Omental fat pad (tissue), 4 donors: ENCODE measurements around the gene ADGRB3. TPM values are rescaled to one million over a fixed set of nuclear protein-coding genes. Genes with fewer than 3 reads are reported as not detected.
"Not testable (repeated sequence)": the region's sequence is repeated elsewhere in the genome, so short reads cannot be mapped to it uniquely, and the experiment has no call there.

Source experiments
- ATAC-seq: fragments of 150-250 bp; one replicate; pipeline ENCODE4 v1.9.1; 2016; ENCODE audit warnings: mild to moderate bottlenecking, moderate library complexity; ENCODE audit not compliant: low FRiP score
- DNase-seq: peaks from one replicate; pipeline ENCODE4 v3.0.0-alpha.2; 2019; ENCODE audit warnings: low spot score
- total RNA-seq, 4 donors: library from RNA; depleted of rRNA; stranded (reverse); fragments of >200 nt; gene quantifications; one replicate each; pipeline ENCODE4 v1.1.0, GENCODE V29; 2016
- TF ChIP-seq, protein P1 (sequence below), 3 donors: fragments of 450-650 bp; IDR thresholded peaks; one replicate each; pipeline ENCODE4 v1.5.1; 2016 to 2017; ENCODE audit warnings: antibody characterized with exemption in 3 of 3, mild to moderate bottlenecking in 3 of 3, moderate library complexity in 2 of 3

Gene ADGRB3
- total RNA-seq, 4 donors from 2014 or later = 0.84 to 4.4 (median 1.9) TPM

GRCh38 chr6:68874747-68875146, 239.7 kb downstream of the ADGRB3 start:
- TF ChIP-seq, protein P1, sequence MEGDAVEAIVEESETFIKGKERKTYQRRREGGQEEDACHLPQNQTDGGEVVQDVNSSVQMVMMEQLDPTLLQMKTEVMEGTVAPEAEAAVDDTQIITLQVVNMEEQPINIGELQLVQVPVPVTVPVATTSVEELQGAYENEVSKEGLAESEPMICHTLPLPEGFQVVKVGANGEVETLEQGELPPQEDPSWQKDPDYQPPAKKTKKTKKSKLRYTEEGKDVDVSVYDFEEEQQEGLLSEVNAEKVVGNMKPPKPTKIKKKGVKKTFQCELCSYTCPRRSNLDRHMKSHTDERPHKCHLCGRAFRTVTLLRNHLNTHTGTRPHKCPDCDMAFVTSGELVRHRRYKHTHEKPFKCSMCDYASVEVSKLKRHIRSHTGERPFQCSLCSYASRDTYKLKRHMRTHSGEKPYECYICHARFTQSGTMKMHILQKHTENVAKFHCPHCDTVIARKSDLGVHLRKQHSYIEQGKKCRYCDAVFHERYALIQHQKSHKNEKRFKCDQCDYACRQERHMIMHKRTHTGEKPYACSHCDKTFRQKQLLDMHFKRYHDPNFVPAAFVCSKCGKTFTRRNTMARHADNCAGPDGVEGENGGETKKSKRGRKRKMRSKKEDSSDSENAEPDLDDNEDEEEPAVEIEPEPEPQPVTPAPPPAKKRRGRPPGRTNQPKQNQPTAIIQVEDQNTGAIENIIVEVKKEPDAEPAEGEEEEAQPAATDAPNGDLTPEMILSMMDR (IDR thresholded peaks at IDR 0.05) = no peak
- DNase-seq = no peak
- ATAC-seq = no peak

- DNase-seq = no peak
- TF ChIP-seq, protein P1 (IDR thresholded peaks at IDR 0.05) = no peak
- ATAC-seq = no peak
Measured at GRCh38 chr6:68875403-68875802, 240.3 kb downstream of the ADGRB3 start.

- TF ChIP-seq, protein P1 (IDR thresholded peaks at IDR 0.05) = no peak
- ATAC-seq = no peak
Measured at GRCh38 chr6:68876792-68877493, 241.9 kb downstream of the ADGRB3 start.

DNA sequence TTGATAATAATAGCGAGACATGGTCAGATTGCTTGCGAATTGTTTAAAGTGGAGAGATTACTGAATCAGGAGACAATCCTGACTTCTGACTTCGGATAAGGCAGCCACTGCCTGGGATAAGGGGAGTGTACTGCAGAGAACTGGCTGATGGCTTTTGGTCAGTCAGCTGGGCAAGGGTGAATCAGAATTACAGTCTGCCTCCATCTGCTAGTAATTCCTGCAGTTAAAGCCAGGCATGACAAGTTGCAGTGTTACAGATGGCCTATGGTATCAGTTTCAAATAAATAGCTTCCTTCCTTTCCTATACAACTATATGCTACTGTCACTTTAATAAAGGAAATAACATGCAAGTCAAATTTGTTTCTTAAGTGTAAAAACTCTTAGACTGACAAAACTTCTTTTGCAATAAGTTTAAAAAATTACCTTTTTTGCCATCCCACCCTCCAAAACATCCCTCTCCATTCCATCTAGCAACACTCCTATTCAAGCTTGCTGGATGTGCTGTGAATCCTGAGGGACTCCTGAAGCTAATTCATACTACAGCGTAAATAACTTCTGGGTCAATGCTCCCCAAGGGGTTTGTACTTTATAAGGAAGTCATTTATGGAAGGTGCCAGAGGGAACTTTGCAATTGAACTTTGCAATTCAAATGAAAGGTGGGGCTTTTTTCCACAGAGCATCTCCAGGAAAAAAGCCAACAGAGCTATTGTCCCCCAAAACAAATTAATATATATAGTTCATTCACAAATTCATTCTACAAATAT, 245.2 kb downstream of the ADGRB3 start:
- no peak for DNase-seq
- TF ChIP-seq, protein P1 (IDR thresholded peaks at IDR 0.05) = no peak
- ATAC-seq = no peak

More at GRCh38 chr6:68876792-68877493, 241.9 kb downstream of the ADGRB3 start:
- DNase-seq = no peak

- not testable (repeated sequence) for ATAC-seq, DNase-seq
Measured at GRCh38 chr6:68883325-68883724, 248.2 kb downstream of the ADGRB3 start.

DNA sequence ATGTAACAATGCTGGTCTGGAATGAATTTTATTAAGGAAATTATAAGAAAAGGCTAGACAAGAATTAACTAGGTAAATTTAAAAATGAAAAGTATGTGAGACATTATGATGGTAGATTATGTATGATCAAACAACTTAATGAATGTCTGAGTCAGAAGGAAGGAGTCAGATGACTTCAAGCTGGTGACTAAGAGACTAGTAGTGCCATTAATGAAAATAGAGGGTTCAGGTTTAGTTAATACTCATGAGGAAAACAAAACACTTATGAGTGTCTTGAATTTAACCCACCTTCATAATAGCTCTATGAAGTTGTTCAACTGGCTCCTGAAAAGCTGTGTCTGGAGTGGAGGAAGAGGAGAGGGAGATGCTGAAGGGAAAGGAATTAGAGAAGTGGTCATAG, 256.3 kb downstream of the ADGRB3 start:
- ATAC-seq (no peak), DNase-seq (no peak)
- TF ChIP-seq, protein P1 (IDR thresholded peaks at IDR 0.05) = no peak

DNA sequence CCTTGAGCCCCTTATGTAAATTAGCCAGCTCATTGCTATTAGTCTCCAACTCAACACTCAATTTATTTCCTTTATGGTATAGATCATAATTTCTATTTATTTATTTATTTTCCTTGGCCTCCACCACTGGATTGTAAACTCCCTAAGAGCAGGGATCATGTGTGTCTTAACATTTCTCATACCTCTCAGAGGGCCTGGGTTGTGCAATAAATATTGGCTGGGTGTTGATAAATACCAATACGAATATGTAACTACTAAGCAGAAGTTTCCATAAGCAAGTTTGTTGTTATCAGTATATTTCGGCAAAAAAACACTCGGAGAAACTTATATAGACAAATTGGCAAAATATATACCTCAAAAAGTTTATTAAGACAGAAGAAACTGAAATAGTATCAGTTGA, 257.4 kb downstream of the ADGRB3 start:
- TF ChIP-seq, protein P1 (IDR thresholded peaks at IDR 0.05) = no peak
- ATAC-seq = no peak
- DNase-seq = no peak
